Pons (tissue), 1 donor: ENCODE results near the gene OPN4.

Experiments used
- DNase-seq: peaks from one replicate; pipeline ENCODE4 v3.0.0-alpha.2; 2016; ENCODE audit warnings: low spot score

Gene OPN4

GRCh38 chr10:86662186-86663045 is 8.1 kb downstream of the OPN4 start:
- DNase-seq, result no peak

GRCh38 chr10:86663046-86663345 is 8.6 kb downstream of the OPN4 start:
- no peak for DNase-seq

- no peak for DNase-seq
These were observed 9.4 kb downstream of the OPN4 start for GRCh38 chr10:86663576-86664339.

GRCh38 chr10:86664341-86665217 is 10.2 kb downstream of the OPN4 start:
- no peak for DNase-seq

GRCh38 chr10:86665218-86665607 is 10.9 kb downstream of the OPN4 start:
- DNase-seq, result no peak

- DNase-seq, result peak; percentile 97
These were observed 11.5 kb downstream of the OPN4 start for GRCh38 chr10:86665868-86666267.

- DNase-seq, result peak; percentile 82
These were observed 12.2 kb downstream of the OPN4 start for GRCh38 chr10:86666538-86666937.

GRCh38 chr10:86667421-86668181 is 13.3 kb downstream of the OPN4 start:
- DNase-seq, result no peak

GRCh38 chr10:86668297-86669165 is 14.2 kb downstream of the OPN4 start, which contains the start of gene LDB3:
Gene LDB3, plus strand, starts transcription at chr10:86668511. Its CDS starts 181 bp downstream, at chr10:86668692.
- DNase-seq, result no peak

GRCh38 chr10:86670290-86670811 is 16.0 kb downstream of the OPN4 start:
- DNase-seq, result no peak

- no peak for DNase-seq
These were observed 16.5 kb downstream of the OPN4 start for GRCh38 chr10:86670876-86671275.

GRCh38 chr10:86671419-86671818 is 17.1 kb downstream of the OPN4 start:
- DNase-seq, result no peak

GRCh38 chr10:86671985-86672710 is 17.8 kb downstream of the OPN4 start:
- DNase-seq, result no peak

GRCh38 chr10:86673216-86673826 is 19.0 kb downstream of the OPN4 start:
- no peak for DNase-seq

GRCh38 chr10:86673827-86674581 is 19.7 kb downstream of the OPN4 start:
- DNase-seq, result peak; percentile 69

GRCh38 chr10:86674912-86675311 is 20.6 kb downstream of the OPN4 start:
- no peak for DNase-seq

GRCh38 chr10:86677374-86677773 is 23.0 kb downstream of the OPN4 start:
- no peak for DNase-seq

GRCh38 chr10:86678999-86679792 is 24.8 kb downstream of the OPN4 start:
- peak; percentile 93 for DNase-seq
